KMS-11 (cell line): ENCODE measurements around the gene LBHD1.
A peak's percentile ranks its signal among the peaks of the same experiment; 100 is the strongest.

Experiments
- H2AFZ ChIP-seq: fragments of 200-600 bp; sonication (generic); 2 replicates; pipeline ENCODE4 v1.6.1; 2016; ENCODE audit warnings: antibody characterized with exemption, mixed run types, low read depth
- H3K27ac ChIP-seq: fragments of 200-600 bp; sonication (generic); 2 replicates; pipeline ENCODE4 v1.6.1; 2016; ENCODE audit warnings: mild to moderate bottlenecking, mixed run types
- H3K27me3 ChIP-seq: fragments of 200-600 bp; sonication (generic); 2 replicates; pipeline ENCODE4 v1.6.1; 2017; ENCODE audit warnings: mild to moderate bottlenecking, low read depth, mixed run types, moderate library complexity; ENCODE audit not compliant: insufficient read depth
- H3K36me3 ChIP-seq: fragments of 200-600 bp; sonication (generic); 2 replicates; pipeline ENCODE4 v1.6.1; 2017; ENCODE audit warnings: mild to moderate bottlenecking, mixed run types; ENCODE audit not compliant: insufficient read depth
- H3K4me1 ChIP-seq: fragments of 200-600 bp; sonication (generic); 2 replicates; pipeline ENCODE4 v1.6.1; 2016; ENCODE audit warnings: mild to moderate bottlenecking, low read depth, mixed run types; ENCODE audit not compliant: poor library complexity, severe bottlenecking
- H3K4me2 ChIP-seq: fragments of 200-600 bp; sonication (generic); 2 replicates; pipeline ENCODE4 v1.7.0; 2016; ENCODE audit warnings: mild to moderate bottlenecking, mixed run types
- H3K4me3 ChIP-seq: fragments of 200-600 bp; sonication (generic); IDR thresholded peaks from 2 replicates; pipeline ENCODE4 v1.6.1; 2017; ENCODE audit warnings: low read depth, low read length, mixed read lengths; ENCODE audit not compliant: insufficient read depth
- H3K79me2 ChIP-seq: fragments of 200-600 bp; sonication (generic); 2 replicates; pipeline ENCODE4 v1.6.1; 2016; ENCODE audit warnings: low read depth, mixed run types; ENCODE audit not compliant: insufficient read depth
- H3K9ac ChIP-seq: fragments of 200-600 bp; sonication (generic); 2 replicates; pipeline ENCODE4 v1.6.1; 2016; ENCODE audit warnings: mild to moderate bottlenecking, mixed run types
- H4K20me1 ChIP-seq: fragments of 200-600 bp; sonication (generic); 2 replicates; pipeline ENCODE4 v1.6.1; 2016; ENCODE audit warnings: mild to moderate bottlenecking, mixed run types; ENCODE audit not compliant: insufficient read depth
- CTCF ChIP-seq: fragments of 200-600 bp; sonication (generic); conservative IDR thresholded peaks from 2 replicates; pipeline ENCODE4 v1.6.1; 2017; ENCODE audit warnings: low read depth, mild to moderate bottlenecking, antibody characterized with exemption, low read length, moderate library complexity, mixed read lengths

LBHD1 gene

DNA sequence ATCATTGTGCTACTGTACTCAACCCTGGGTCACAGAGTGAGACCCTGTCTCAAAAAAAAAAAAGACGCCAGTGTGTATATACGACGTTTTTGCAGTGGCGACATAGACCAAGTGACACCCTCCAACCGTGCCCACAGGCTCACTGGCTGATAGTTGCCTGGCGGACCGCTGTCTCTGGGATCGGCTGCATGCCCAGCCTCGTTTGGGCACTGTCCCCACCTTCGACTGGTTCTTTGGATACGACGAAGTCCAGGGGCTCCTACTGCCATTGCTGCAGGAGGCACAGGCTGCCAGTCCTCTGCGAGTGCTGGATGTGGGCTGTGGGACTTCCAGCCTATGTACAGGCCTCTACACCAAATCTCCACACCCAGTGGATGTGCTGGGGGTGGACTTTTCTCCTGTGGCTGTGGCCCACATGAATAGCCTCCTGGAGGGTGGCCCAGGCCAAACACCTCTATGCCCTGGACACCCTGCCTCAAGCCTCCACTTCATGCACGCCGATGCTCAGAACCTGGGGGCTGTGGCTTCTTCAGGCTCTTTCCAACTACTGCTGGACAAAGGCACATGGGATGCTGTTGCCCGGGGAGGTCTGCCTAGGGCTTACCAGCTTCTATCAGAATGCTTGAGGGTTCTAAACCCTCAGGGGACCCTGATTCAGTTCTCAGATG lies 5.7 kb downstream of the LBHD1 start:
- H3K27ac ChIP-seq, result no peak overlapping the region
- TF ChIP-seq CTCF, result no peak
- no peaks in the 10 kb centered on the region for H3K36me3 ChIP-seq
- no peak overlapping the region for H2AFZ ChIP-seq
- H3K79me2 ChIP-seq, result peaks cover under 1% of the 10 kb centered on the region; the same call in 1 of the 2 replicates
- no peak overlapping the region for H3K4me3 ChIP-seq
- H4K20me1 ChIP-seq, result no peaks in the 10 kb centered on the region
- no peak overlapping the region for H3K9ac ChIP-seq
- H3K4me2 ChIP-seq, result no peak overlapping the region
- H3K4me1 ChIP-seq, result peaks cover 13% of the 10 kb centered on the region
- no peaks in the 10 kb centered on the region for H3K27me3 ChIP-seq

- H3K27me3 ChIP-seq, result no peaks in the 10 kb centered on the region
- no peak overlapping the region for H3K9ac ChIP-seq
- TF ChIP-seq CTCF, result no peak
- H3K27ac ChIP-seq, result no peak overlapping the region
- H4K20me1 ChIP-seq, result no peaks in the 10 kb centered on the region
- no peaks in the 10 kb centered on the region for H3K79me2 ChIP-seq
- no peak overlapping the region for H3K4me3 ChIP-seq
- H2AFZ ChIP-seq, result no peak overlapping the region; the same call in 1 of the 2 replicates
- peaks cover 10% of the 10 kb centered on the region for H3K4me1 ChIP-seq
- H3K36me3 ChIP-seq, result no peaks in the 10 kb centered on the region
- H3K4me2 ChIP-seq, result peak overlapping the region; percentile 71; the same call in 1 of the 2 replicates
Measured at GRCh38 chr11:62665599-62666258, 6.3 kb downstream of the LBHD1 start.

GRCh38 chr11:62665075-62665598 lies 6.9 kb downstream of the LBHD1 start, which contains the start of the genes C11orf98 and CSKMT:
C11orf98 (minus strand) TSS chr11:62665210; CDS start chr11:62665169, 41 bp downstream.
CSKMT (plus strand) TSS chr11:62665312; CDS start chr11:62665880, 568 bp downstream.
- no peaks in the 10 kb centered on the region for H3K36me3 ChIP-seq
- peak within 1 kb of the TSS; percentile 45; the same call in 1 of the 2 replicates for H3K27ac ChIP-seq

More at GRCh38 chr11:62665075-62665598, 6.9 kb downstream of the LBHD1 start, which contains the start of the genes C11orf98 and CSKMT:
- H3K27me3 ChIP-seq, result no peaks in the 10 kb centered on the region
- no peak for TF ChIP-seq CTCF
- H3K4me2 ChIP-seq, result peak within 1 kb of the TSS; percentile 71
- H3K4me1 ChIP-seq, result peaks cover 9% of the 10 kb centered on the region
- peak within 1 kb of the TSS; percentile 67; the same call in 1 of the 2 replicates for H3K9ac ChIP-seq
- no peaks in the 10 kb centered on the region for H4K20me1 ChIP-seq
- H3K79me2 ChIP-seq, result no peaks in the 10 kb centered on the region
- peak within 1 kb of the TSS; percentile 84 for H2AFZ ChIP-seq
- no peak within 1 kb of the TSS for H3K4me3 ChIP-seq
